HEK293 (cell line): Measurements from ENCODE around the gene GPRASP2.

Experiments
- CTCF ChIA-PET: fragments of 350-600 bp; formaldehyde crosslinking; extraction: SDS; loops from one replicate; lab custom pipeline; 2021; ENCODE audit warnings: antibody characterized with exemption; lab: Yijun Ruan, JAX
- POLR2A ChIA-PET: fragments of 300-600 bp; formaldehyde crosslinking; extraction: SDS; loops from one replicate; lab custom pipeline; 2020; ENCODE audit warnings: antibody characterized with exemption, inconsistent platforms; lab: Yijun Ruan, JAX
- H3K27ac ChIP-seq: fragments of 200-500 bp; sonication (Bioruptor generic); 2 replicates; pipeline ENCODE4 v1.5.1; 2014; ENCODE audit warnings: low read depth, low read length, control low read depth, inconsistent platforms; ENCODE audit errors: extremely low read depth
- H3K36me3 ChIP-seq, 2 experiments: fragments of 200-500 bp in 1 of 2; sonication (Bioruptor generic) in 1 of 2; 1 replicate in 1 of 2; 2 replicates in 1 of 2; pipeline ENCODE4 v1.5.1; 2014 to 2017; ENCODE audit warnings: inconsistent platforms in 2 of 2, low read length in 2 of 2; ENCODE audit not compliant: control insufficient read depth in 2 of 2, insufficient read depth in 1 of 2
- H3K4me1 ChIP-seq: fragments of 200-500 bp; sonication (Bioruptor generic); 2 replicates; pipeline ENCODE4 v1.5.1; 2014; ENCODE audit warnings: mild to moderate bottlenecking, low read length, inconsistent platforms; ENCODE audit not compliant: control insufficient read depth, insufficient read depth
- H3K4me3 ChIP-seq: 2 replicates; pipeline ENCODE4 v1.5.1; 2011; ENCODE audit warnings: low read depth, mild to moderate bottlenecking, control low read depth, low read length, moderate library complexity
- H3K9me3 ChIP-seq: fragments of 200-500 bp; sonication (Bioruptor generic); 2 replicates; pipeline ENCODE4 v1.5.1; 2014; ENCODE audit warnings: low read depth, low read length, inconsistent platforms; ENCODE audit not compliant: control insufficient read depth, insufficient read depth
- BCL6B ChIP-seq: fragments of 450-650 bp; formaldehyde crosslinking; IDR thresholded peaks from 2 replicates; pipeline ENCODE4 v1.5.1; 2017; ENCODE audit warnings: missing biosample characterization, missing genetic modification characterization
- EGR2 ChIP-seq: fragments of 450-650 bp; formaldehyde crosslinking; IDR thresholded peaks from 2 replicates; pipeline ENCODE4 v1.5.1; 2016; ENCODE audit warnings: low read depth, missing biosample characterization, missing genetic modification characterization
- GLI2 ChIP-seq: fragments of 450-650 bp; formaldehyde crosslinking; IDR thresholded peaks from 2 replicates; pipeline ENCODE4; 2017; ENCODE audit warnings: missing biosample characterization, missing genetic modification characterization, low read depth, borderline replicate concordance
- KLF7 ChIP-seq: fragments of 450-650 bp; formaldehyde crosslinking; IDR thresholded peaks from 2 replicates; pipeline ENCODE4 v1.5.1; 2016; ENCODE audit warnings: missing biosample characterization, missing genetic modification characterization, borderline replicate concordance
- MEIS1 ChIP-seq: sonication (generic); formaldehyde crosslinking; IDR thresholded peaks from 2 replicates; pipeline ENCODE4 v1.8.1; 2022; ENCODE audit warnings: missing genetic modification reagents, mild to moderate bottlenecking, borderline replicate concordance
- OVOL3 ChIP-seq: fragments of 450-650 bp; formaldehyde crosslinking; IDR thresholded peaks from 2 replicates; pipeline ENCODE4 v1.5.1; 2016; ENCODE audit warnings: missing biosample characterization, missing genetic modification characterization
- RBAK ChIP-seq: fragments of 450-650 bp; formaldehyde crosslinking; IDR thresholded peaks from 2 replicates; pipeline ENCODE4 v1.5.1; 2016; ENCODE audit warnings: missing biosample characterization, missing genetic modification characterization
- SP7 ChIP-seq: fragments of 450-650 bp; formaldehyde crosslinking; IDR thresholded peaks from 2 replicates; pipeline ENCODE4 v1.5.1; 2016; ENCODE audit warnings: missing biosample characterization, missing genetic modification characterization
- TSHZ1 ChIP-seq: fragments of 450-650 bp; formaldehyde crosslinking; IDR thresholded peaks from 2 replicates; pipeline ENCODE4 v1.5.1; 2016; ENCODE audit warnings: missing biosample characterization, missing genetic modification characterization, borderline replicate concordance
- YY2 ChIP-seq: fragments of 450-650 bp; formaldehyde crosslinking; IDR thresholded peaks from 2 replicates; pipeline ENCODE4 v1.5.1; 2016; ENCODE audit warnings: missing biosample characterization, missing genetic modification characterization
- ZBTB21 ChIP-seq: fragments of 450-650 bp; formaldehyde crosslinking; IDR thresholded peaks from 2 replicates; pipeline ENCODE4 v1.5.1; 2017; ENCODE audit warnings: missing biosample characterization, missing genetic modification characterization
- ZBTB7A ChIP-seq: fragments of 450-650 bp; formaldehyde crosslinking; IDR thresholded peaks from 2 replicates; pipeline ENCODE4 v1.5.1; 2016; ENCODE audit warnings: low read depth, missing biosample characterization, missing genetic modification characterization
- ZNF146 ChIP-seq: fragments of 450-650 bp; formaldehyde crosslinking; IDR thresholded peaks from 2 replicates; pipeline ENCODE4 v1.5.1; 2016; ENCODE audit warnings: missing biosample characterization, missing genetic modification characterization
- ZNF16 ChIP-seq: fragments of 450-650 bp; formaldehyde crosslinking; IDR thresholded peaks from 2 replicates; pipeline ENCODE4 v1.5.1; 2016; ENCODE audit warnings: low read depth, missing biosample characterization, missing genetic modification characterization
- ZNF18 ChIP-seq: fragments of 450-650 bp; formaldehyde crosslinking; IDR thresholded peaks from 2 replicates; pipeline ENCODE4 v1.5.1; 2016; ENCODE audit warnings: missing biosample characterization, missing genetic modification characterization
- ZNF184 ChIP-seq: fragments of 450-650 bp; IDR thresholded peaks from 2 replicates; pipeline ENCODE4 v1.5.1; 2018; ENCODE audit warnings: missing biosample characterization, mild to moderate bottlenecking, missing genetic modification characterization
- ZNF202 ChIP-seq: fragments of 450-650 bp; formaldehyde crosslinking; IDR thresholded peaks from 2 replicates; pipeline ENCODE4 v1.5.1; 2016; ENCODE audit warnings: missing biosample characterization, missing genetic modification characterization, borderline replicate concordance
- ZNF311 ChIP-seq: fragments of 450-650 bp; formaldehyde crosslinking; IDR thresholded peaks from 2 replicates; pipeline ENCODE4 v1.5.1; 2017; ENCODE audit warnings: missing biosample characterization, missing genetic modification characterization, borderline replicate concordance
- ZNF324 ChIP-seq: fragments of 450-650 bp; formaldehyde crosslinking; IDR thresholded peaks from 2 replicates; pipeline ENCODE4 v1.5.1; 2016; ENCODE audit warnings: missing biosample characterization, missing genetic modification characterization
- ZNF350 ChIP-seq: fragments of 450-650 bp; formaldehyde crosslinking; IDR thresholded peaks from 2 replicates; pipeline ENCODE4 v1.5.0; 2017; ENCODE audit warnings: missing biosample characterization, mild to moderate bottlenecking, missing genetic modification characterization
- ZNF548 ChIP-seq: fragments of 450-650 bp; formaldehyde crosslinking; IDR thresholded peaks from 2 replicates; pipeline ENCODE4 v1.5.1; 2016; ENCODE audit warnings: missing biosample characterization, missing genetic modification characterization
- ZNF555 ChIP-seq: fragments of 450-650 bp; formaldehyde crosslinking; conservative IDR thresholded peaks from 2 replicates; pipeline ENCODE4 v1.5.1; 2017; ENCODE audit warnings: missing biosample characterization, mild to moderate bottlenecking, missing genetic modification characterization, inconsistent platforms
- ZNF610 ChIP-seq: fragments of 450-650 bp; formaldehyde crosslinking; IDR thresholded peaks from 2 replicates; pipeline ENCODE4 v1.5.1; 2016; ENCODE audit warnings: missing biosample characterization, missing genetic modification characterization, borderline replicate concordance
- ZNF677 ChIP-seq: fragments of 450-650 bp; IDR thresholded peaks from 2 replicates; pipeline ENCODE4 v1.5.0; 2018; ENCODE audit warnings: missing biosample characterization, mild to moderate bottlenecking, missing genetic modification characterization, moderate library complexity

Gene GPRASP2

GRCh38 chrX:102714994-102715393 is 2.7 kb downstream of the GPRASP2 start:
- no peak overlapping the region for H3K27ac ChIP-seq
- H3K4me3 ChIP-seq, result no peak overlapping the region
- H3K4me1 ChIP-seq, result no peaks in the 10 kb centered on the region
- ChIA-PET CTCF (no interaction called here), POLR2A (no interaction called here)
- peaks cover 0 to 26% of the 10 kb centered on the region in 2 experiments; a peak in 1 of 3 replicates for H3K36me3 ChIP-seq
- no peaks in the 10 kb centered on the region for H3K9me3 ChIP-seq
- TF ChIP-seq RBAK (no peak), ZNF18 (no peak), ZNF202 (no peak)

GRCh38 chrX:102715967-102716366 is 3.7 kb downstream of the GPRASP2 start:
- POLR2A ChIA-PET, result no interaction called here
- CTCF ChIA-PET, result no interaction called here
- H3K27ac ChIP-seq, result no peak overlapping the region
- no peak for TF ChIP-seq ZNF350 (tag by site-specific recombination)
- TF ChIP-seq GLI2 (tag by site-specific recombination), result no peak
- no peak for TF ChIP-seq ZNF677 (tag by site-specific recombination)
- TF ChIP-seq, all 188 proteins: peak for 0
- H3K4me3 ChIP-seq, result no peak overlapping the region
- H3K9me3 ChIP-seq, result no peaks in the 10 kb centered on the region
- H3K36me3 ChIP-seq, result peaks cover 0 to 26% of the 10 kb centered on the region in 2 experiments; a peak in 1 of 3 replicates
- H3K4me1 ChIP-seq, result no peaks in the 10 kb centered on the region

GRCh38 chrX:102720237-102721168 is 8.3 kb downstream of the GPRASP2 start, which contains the start of gene GPRASP3:
GPRASP3 (plus strand) TSS chrX:102720743; CDS start chrX:102748996, 28,253 bp downstream.
- POLR2A ChIA-PET, result interaction anchor here (0.9 kb wide), 1 partner anchor 10 kb away, joined by 3 read pairs; no protein-coding TSS in a partner anchor
- peaks cover 0 to 6% of the 10 kb centered on the region in 2 experiments; a peak in 1 of 3 replicates for H3K36me3 ChIP-seq
- peak within 1 kb of the TSS; percentile 44 for H3K4me3 ChIP-seq
- H3K4me1 ChIP-seq, result no peaks in the 10 kb centered on the region
- no peaks in the 10 kb centered on the region for H3K9me3 ChIP-seq
- no peak within 1 kb of the TSS for H3K27ac ChIP-seq
- CTCF ChIA-PET, result interaction anchor here (0.8 kb wide), 1 partner anchor 33 kb away, joined by 3 read pairs; no protein-coding TSS in a partner anchor
- TF ChIP-seq ZNF184 (tag by site-specific recombination) (no peak), ZNF350 (tag by site-specific recombination) (no peak), MEIS1 (no peak), YY2 (no peak), ZNF548 (tag by site-specific recombination) (no peak), ZNF311 (tag by site-specific recombination) (no peak), ZBTB21 (tag by site-specific recombination) (peak; percentile 40; the same call in 1 of the 2 replicates), ZNF146 (tag by site-specific recombination) (no peak), BCL6B (no peak), ZBTB7A (tag by site-specific recombination) (no peak), SP7 (tag by site-specific recombination) (peak; percentile 45; the same call in 1 of the 2 replicates), OVOL3 (no peak), ZNF324 (tag by site-specific recombination) (peak; percentile 21; the same call in 1 of the 2 replicates), EGR2 (no peak), KLF7 (tag by site-specific recombination) (no peak), ZNF555 (tag by site-specific recombination) (no peak), ZNF610 (no peak), ZNF16 (tag by site-specific recombination) (no peak), TSHZ1 (tag by site-specific recombination) (no peak)
